ENCODE data around the gene ZNF486.
"Not testable (repeated sequence)": the region's sequence is repeated elsewhere in the genome, so short reads cannot be mapped to it uniquely, and the experiment has no call there.

The ZNF486 gene

DNA sequence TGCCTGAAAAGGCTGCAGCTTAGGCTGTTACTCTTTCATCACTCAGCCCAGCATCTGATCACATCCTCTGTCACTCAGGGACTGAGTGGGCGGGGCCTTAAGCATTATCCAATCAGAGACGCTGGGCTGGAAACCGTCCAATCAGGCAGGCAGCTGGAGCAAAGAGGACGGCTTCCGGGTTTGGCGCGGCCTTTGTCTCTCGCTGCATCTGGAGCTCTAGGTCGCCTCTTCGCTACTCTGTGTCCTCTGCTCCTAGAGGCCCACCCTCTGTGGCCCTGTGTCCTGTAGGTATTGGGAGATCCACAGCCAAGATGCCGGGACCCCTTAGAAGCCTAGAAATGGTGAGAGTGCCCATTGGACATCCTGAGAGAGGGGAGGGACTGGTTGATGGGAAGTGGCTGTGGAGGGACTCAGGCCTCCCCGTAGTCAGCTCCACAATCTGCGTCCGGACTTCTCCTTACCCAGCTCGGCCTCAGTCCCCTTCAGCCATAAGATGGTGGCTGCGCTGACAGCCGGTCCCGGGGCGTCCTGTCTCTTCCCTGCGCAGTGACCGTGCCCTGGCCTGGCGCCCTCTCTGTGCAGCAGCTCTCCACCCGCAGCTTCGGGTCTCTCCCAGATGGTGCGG, at the start of gene ZNF486:
Gene ZNF486 (plus strand): TSS at position 195 of the 625 bp plus-strand sequence. CDS start 117 bp downstream, at position 312.
- 0 out of 2 replicates have a peak, but pooled peaks cover 4% of the 10 kb centered on the region for H3K9me3 ChIP-seq (ENCODE audit: low read length)
- peak within 1 kb of the TSS; percentile 25 for H3K27ac ChIP-seq (ENCODE audit: low read depth, low read length, poor library complexity, severe bottlenecking)
- peaks cover 15% of the 10 kb centered on the region for H3K36me3 ChIP-seq (ENCODE audit: insufficient read depth, low read length)
- peak within 1 kb of the TSS; percentile 67 for H3K9ac ChIP-seq (ENCODE audit: low read length)
- TF ChIP-seq, protein P1, sequence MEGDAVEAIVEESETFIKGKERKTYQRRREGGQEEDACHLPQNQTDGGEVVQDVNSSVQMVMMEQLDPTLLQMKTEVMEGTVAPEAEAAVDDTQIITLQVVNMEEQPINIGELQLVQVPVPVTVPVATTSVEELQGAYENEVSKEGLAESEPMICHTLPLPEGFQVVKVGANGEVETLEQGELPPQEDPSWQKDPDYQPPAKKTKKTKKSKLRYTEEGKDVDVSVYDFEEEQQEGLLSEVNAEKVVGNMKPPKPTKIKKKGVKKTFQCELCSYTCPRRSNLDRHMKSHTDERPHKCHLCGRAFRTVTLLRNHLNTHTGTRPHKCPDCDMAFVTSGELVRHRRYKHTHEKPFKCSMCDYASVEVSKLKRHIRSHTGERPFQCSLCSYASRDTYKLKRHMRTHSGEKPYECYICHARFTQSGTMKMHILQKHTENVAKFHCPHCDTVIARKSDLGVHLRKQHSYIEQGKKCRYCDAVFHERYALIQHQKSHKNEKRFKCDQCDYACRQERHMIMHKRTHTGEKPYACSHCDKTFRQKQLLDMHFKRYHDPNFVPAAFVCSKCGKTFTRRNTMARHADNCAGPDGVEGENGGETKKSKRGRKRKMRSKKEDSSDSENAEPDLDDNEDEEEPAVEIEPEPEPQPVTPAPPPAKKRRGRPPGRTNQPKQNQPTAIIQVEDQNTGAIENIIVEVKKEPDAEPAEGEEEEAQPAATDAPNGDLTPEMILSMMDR (IDR thresholded peaks at IDR 0.05; ENCODE audit: low read length): no peak
- TF ChIP-seq EZH2 (IDR thresholded peaks at IDR 0.05; ENCODE audit: borderline replicate concordance, low read length): no peak
- H2AFZ ChIP-seq (ENCODE audit: low read length): no peak within 1 kb of the TSS
- H3K9me2 ChIP-seq (ENCODE audit: low read depth, low read length): no peaks in the 10 kb centered on the region
- H3K4me2 ChIP-seq (ENCODE audit: low read length): peak within 1 kb of the TSS; percentile 78
- H3F3A ChIP-seq (ENCODE audit: insufficient read depth, low read length): no peaks in the 10 kb centered on the region
- no peaks in the 10 kb centered on the region for H3K27me3 ChIP-seq (ENCODE audit: insufficient read depth, low read length)
- peak within 1 kb of the TSS; percentile 76 for H3K4me3 ChIP-seq (ENCODE audit: low read depth, low read length, poor library complexity, severe bottlenecking)
- no peaks in the 10 kb centered on the region for H3K79me2 ChIP-seq (ENCODE audit: insufficient read depth, low read length)
- H3K4me1 ChIP-seq (ENCODE audit: insufficient read depth, low read length, severe bottlenecking): peaks cover 8% of the 10 kb centered on the region
- H4K20me1 ChIP-seq (ENCODE audit: insufficient read depth, low read length): no peaks in the 10 kb centered on the region

DNA sequence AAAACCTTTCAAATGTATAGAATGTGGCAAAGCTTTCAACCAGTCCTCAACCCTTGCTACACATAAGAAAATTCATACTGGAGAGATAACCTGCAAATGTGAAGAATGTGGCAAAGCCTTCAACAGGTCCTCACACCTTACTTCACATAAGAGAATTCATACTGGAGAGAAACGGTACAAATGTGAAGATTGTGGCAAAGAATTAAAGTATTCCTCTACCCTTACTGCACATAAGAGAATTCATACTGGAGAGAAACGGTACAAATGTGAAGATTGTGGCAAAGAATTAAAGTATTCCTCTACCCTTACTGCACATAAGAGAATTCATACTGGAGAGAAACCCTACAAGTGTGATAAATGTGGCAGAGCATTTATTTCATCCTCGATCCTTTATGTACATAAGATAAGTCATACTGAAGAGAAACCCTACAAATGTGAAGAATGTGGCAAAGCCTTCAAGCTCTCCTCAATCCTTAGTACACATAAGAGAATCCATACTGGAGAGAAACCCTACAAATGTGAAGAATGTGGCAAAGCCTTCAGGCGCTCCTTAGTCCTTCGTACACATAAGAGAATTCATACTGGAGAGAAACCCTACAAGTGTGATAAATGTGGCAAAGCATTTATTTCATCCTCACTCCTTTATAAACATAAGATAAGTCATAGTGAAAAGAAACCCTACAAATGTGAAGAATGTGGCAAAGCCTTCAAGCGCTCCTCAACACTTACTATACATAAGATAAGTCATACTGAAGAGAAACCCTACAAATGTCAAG, 48.8 kb upstream of the ZNF486 start:
- not testable (repeated sequence) for H3K4me2 ChIP-seq (ENCODE audit: low read length); H4K20me1 ChIP-seq (ENCODE audit: insufficient read depth, low read length); H3K36me3 ChIP-seq (ENCODE audit: insufficient read depth, low read length); H3K27ac ChIP-seq (ENCODE audit: low read depth, low read length, poor library complexity, severe bottlenecking); H3K9me2 ChIP-seq (ENCODE audit: low read depth, low read length); H3K9ac ChIP-seq (ENCODE audit: low read length); H3F3A ChIP-seq (ENCODE audit: insufficient read depth, low read length); H2AFZ ChIP-seq (ENCODE audit: low read length); H3K4me3 ChIP-seq (ENCODE audit: low read depth, low read length, poor library complexity, severe bottlenecking); H3K79me2 ChIP-seq (ENCODE audit: insufficient read depth, low read length); H3K4me1 ChIP-seq (ENCODE audit: insufficient read depth, low read length, severe bottlenecking); H3K27me3 ChIP-seq (ENCODE audit: insufficient read depth, low read length)
- H3K9me3 ChIP-seq (ENCODE audit: low read length): peaks cover 35% of the 10 kb centered on the region

DNA sequence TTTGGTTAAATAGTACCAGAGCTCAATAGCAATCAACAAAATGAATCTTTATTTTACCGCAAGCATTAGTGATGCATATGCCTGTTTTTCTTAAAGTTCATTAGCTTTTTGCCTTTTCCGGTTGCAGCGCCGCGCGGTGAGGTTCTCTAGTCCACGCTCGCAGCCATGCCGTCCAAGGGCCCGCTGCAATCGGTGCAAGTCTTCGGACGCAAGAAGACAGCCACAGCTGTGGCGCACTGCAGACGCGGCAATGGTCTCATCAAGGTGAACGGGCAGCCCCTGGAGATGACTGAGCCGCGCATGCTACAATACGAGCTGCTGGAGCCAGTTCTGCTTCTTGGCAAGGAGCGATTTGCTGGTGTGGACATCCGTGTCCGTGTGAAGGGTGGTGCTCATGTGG, 42.1 kb upstream of the ZNF486 start:
- Histone ChIP-seq H3K27ac (ENCODE audit: low read depth, low read length, poor library complexity, severe bottlenecking) (no peak overlapping the region), H3K9ac (ENCODE audit: low read length) (no peak overlapping the region), H3F3A (ENCODE audit: insufficient read depth, low read length) (no peaks in the 10 kb centered on the region), H3K4me2 (ENCODE audit: low read length) (no peak overlapping the region), H4K20me1 (ENCODE audit: insufficient read depth, low read length) (no peaks in the 10 kb centered on the region), H2AFZ (ENCODE audit: low read length) (no peak overlapping the region), H3K9me2 (ENCODE audit: low read depth, low read length) (no peaks in the 10 kb centered on the region), H3K9me3 (ENCODE audit: low read length) (peaks cover 14% of the 10 kb centered on the region; the same call in 1 of the 2 replicates), H3K79me2 (ENCODE audit: insufficient read depth, low read length) (no peaks in the 10 kb centered on the region), H3K36me3 (ENCODE audit: insufficient read depth, low read length) (no peaks in the 10 kb centered on the region; the same call in 1 of the 2 replicates), H3K4me3 (ENCODE audit: low read depth, low read length, poor library complexity, severe bottlenecking) (no peak overlapping the region), H3K27me3 (ENCODE audit: insufficient read depth, low read length) (no peaks in the 10 kb centered on the region), H3K4me1 (ENCODE audit: insufficient read depth, low read length, severe bottlenecking) (no peaks in the 10 kb centered on the region)
- TF ChIP-seq EZH2 (IDR thresholded peaks at IDR 0.05; ENCODE audit: borderline replicate concordance, low read length): no peak
- TF ChIP-seq, protein P1 (IDR thresholded peaks at IDR 0.05; ENCODE audit: low read length): no peak

DNA sequence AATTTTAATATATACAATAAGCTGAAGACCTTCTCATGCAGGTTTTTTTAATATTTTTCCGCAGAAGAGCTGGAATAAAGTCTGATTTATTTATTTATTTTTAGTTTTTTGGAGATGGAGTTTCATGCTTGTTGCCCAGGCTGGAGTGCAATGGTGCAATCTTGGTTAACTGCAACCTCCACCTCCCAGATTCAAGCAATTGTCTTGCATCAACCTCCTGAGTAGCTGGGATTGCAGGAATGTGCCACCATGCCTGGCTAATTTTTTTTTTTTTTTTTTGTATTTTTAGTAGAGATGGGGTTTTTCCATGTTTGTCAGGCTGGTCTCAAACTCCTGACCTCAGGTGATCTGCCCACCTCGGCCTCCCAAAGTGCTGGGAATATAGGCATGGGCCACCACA, 34.1 kb upstream of the ZNF486 start:
- H3K9ac ChIP-seq (ENCODE audit: low read length); H3K27ac ChIP-seq (ENCODE audit: low read depth, low read length, poor library complexity, severe bottlenecking); H3K4me3 ChIP-seq (ENCODE audit: low read depth, low read length, poor library complexity, severe bottlenecking); H3K36me3 ChIP-seq (ENCODE audit: insufficient read depth, low read length); H2AFZ ChIP-seq (ENCODE audit: low read length); H3K4me1 ChIP-seq (ENCODE audit: insufficient read depth, low read length, severe bottlenecking); H4K20me1 ChIP-seq (ENCODE audit: insufficient read depth, low read length); H3K27me3 ChIP-seq (ENCODE audit: insufficient read depth, low read length); H3K4me2 ChIP-seq (ENCODE audit: low read length); H3F3A ChIP-seq (ENCODE audit: insufficient read depth, low read length); H3K9me3 ChIP-seq (ENCODE audit: low read length); H3K9me2 ChIP-seq (ENCODE audit: low read depth, low read length); H3K79me2 ChIP-seq (ENCODE audit: insufficient read depth, low read length): not testable (repeated sequence)

DNA sequence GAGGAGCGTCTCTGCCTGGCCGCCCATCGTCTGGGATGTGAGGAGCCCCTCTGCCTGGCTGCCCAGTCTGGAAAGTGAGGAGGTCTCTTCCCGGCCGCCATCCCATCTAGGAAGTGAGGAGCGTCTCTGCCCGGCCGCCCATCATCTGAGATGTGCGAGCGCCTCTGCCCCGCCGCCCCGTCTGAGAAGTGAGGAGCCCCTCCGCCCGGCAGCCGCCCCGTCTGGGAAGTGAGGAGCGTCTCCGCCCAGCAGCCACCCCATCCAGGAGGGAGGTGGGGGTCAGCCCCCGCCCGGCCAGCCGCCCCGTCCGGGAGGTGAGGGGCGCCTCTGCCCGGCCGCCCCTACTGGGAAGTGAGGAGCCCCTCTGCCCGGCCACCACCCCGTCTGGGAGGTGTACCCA, 29.3 kb upstream of the ZNF486 start:
- H4K20me1 ChIP-seq (ENCODE audit: insufficient read depth, low read length); H3K79me2 ChIP-seq (ENCODE audit: insufficient read depth, low read length); H3K4me1 ChIP-seq (ENCODE audit: insufficient read depth, low read length, severe bottlenecking); H3K27me3 ChIP-seq (ENCODE audit: insufficient read depth, low read length); H2AFZ ChIP-seq (ENCODE audit: low read length); H3K9me3 ChIP-seq (ENCODE audit: low read length); H3F3A ChIP-seq (ENCODE audit: insufficient read depth, low read length); H3K4me2 ChIP-seq (ENCODE audit: low read length); H3K36me3 ChIP-seq (ENCODE audit: insufficient read depth, low read length); H3K27ac ChIP-seq (ENCODE audit: low read depth, low read length, poor library complexity, severe bottlenecking); H3K9me2 ChIP-seq (ENCODE audit: low read depth, low read length); H3K4me3 ChIP-seq (ENCODE audit: low read depth, low read length, poor library complexity, severe bottlenecking); H3K9ac ChIP-seq (ENCODE audit: low read length): not testable (repeated sequence)
